T-helper 1 cell (primary cell): Measurements from ENCODE around the gene MYO1A.
A peak's percentile ranks its signal among the peaks of the same experiment; 100 is the strongest.
"Not testable (repeated sequence)": the region's sequence is repeated elsewhere in the genome, so short reads cannot be mapped to it uniquely, and the experiment has no call there.

Source experiments
- DNase-seq, 5 donors: peaks; one replicate each; pipeline ENCODE4 v3.0.0-alpha.2; 2012 to 2020

Gene MYO1A

DNA sequence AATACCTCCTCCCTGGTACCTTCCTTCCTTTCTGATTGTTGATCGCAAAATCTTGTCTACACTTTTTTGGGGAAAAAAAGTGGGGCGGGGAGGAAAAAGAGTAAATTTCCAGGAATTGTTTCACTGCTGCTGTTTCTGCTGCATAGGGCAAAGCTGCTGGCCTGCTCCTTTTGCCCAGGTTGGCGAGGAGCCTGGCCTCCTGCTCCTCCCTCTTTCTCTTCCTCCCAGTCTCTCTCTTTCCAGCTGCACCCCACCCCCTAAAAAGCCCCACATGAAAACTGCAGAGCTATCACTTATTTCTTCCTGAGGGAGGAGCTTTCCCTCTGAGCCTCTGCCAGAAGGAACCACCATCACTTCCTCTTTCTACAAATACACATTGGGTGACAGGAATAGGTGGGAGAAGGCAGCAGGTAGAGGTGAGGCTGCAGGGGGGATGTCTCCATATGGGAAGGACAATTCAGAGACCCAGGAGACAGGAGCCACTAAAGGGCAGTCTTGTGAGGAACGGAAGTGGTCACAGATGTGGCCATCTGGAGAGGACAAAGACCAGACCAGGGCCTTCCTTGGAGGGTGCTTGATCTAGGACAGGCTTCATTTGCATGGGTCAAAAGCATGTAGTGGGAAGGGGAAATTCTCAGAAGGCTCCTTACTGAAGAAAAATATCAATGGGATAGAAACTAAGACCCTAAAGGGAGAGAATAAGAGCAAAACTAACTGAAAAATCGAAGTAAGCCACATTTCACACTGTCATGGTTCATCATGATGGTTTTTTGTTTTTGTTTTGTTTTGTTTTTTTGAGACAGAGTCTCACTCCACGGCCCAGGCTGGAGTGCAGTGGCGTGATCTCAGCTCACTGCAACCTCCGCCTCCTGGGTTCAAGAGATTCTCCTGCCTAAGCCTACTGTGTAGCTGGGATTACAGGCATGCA lies 58.3 kb downstream of the MYO1A start:
- DNase-seq = no peak

- DNase-seq = no peak
Observed at GRCh38 chr12:56990648-56991318, 59.1 kb downstream of the MYO1A start.

DNA sequence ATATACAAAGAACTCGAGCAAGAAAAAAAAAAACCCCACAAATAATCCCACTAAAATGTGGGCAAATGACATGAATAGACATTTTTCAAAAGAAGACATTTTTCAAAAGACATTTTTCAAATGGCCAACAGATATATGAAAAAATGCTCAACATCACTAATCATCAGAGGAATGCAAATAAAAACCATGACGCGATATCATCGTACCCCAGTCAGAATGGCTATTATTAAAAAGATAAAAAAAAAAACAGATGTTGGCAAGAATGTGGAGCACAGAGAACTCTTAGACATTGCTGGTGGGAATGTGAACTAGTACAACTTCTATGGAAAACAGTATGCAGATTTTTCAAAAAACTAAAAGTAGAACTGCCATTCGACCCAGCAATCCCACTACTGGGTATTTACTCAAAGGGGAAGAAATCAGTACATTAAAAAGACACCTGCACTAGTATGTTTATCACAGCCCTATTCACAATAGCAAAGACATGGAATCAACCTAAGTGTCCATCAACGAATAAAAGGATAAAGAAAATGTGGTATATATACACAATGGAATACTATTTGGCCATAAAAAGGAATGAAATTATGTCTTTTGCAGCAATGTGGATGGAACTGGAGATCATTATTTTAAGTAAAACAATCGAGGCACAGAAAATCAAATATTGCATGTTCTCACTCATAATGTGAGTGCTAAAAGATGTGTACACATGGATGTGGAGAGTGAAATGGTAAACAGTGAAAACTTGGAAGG lies 59.9 kb downstream of the MYO1A start:
- no peak for DNase-seq

- DNase-seq = no peak
Observed at GRCh38 chr12:56988207-56988739, 61.7 kb downstream of the MYO1A start.

DNA sequence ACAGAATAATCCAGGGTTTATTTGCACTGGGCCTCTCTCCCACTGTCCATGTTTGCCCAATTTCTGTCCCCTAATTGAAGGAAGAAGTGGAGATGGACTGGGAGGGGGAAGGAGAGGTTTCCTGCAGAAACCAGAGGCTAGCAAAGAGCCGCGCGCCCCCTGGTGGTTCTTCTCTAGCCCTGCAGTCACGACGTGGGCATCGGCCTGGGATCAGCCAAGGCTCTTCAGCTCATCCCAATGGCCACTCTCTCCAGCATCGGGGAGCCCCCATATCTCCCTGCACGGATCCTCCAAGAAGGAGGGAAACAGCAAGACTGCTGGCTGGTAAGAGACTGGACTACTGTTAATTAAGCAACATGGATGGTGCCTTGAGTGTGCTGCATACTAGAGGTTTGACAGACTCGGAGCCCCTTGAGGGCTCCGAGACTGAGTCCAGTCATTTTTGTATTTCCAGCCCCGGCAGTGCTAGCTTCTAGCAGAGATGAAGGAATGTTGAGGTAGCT lies 62.3 kb downstream of the MYO1A start:
- DNase-seq = peak; percentile 43 to 71 (median 64)

GRCh38 chr12:56987011-56987410 lies 62.9 kb downstream of the MYO1A start:
- no peak for DNase-seq

DNA sequence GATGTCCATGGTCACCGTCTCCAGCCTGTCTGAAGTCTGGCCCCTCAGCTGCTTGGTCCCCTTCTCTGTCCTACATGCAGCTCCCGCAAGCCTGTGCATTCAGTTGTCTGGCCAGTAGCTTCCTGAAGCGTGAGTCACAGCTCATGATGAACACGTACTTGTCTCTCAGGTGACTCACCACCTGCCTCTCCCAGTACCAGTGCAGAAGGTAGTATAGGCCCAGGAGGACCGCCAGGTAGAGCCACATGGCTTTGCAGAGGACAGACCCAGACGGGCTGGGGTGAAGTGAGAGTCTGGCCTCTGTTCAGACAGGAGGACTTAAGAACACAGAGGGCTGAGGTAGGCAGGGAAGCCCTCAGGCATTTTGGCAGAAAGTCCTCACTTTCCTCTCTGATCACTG lies 64.2 kb downstream of the MYO1A start:
- DNase-seq = not testable (repeated sequence)

DNA sequence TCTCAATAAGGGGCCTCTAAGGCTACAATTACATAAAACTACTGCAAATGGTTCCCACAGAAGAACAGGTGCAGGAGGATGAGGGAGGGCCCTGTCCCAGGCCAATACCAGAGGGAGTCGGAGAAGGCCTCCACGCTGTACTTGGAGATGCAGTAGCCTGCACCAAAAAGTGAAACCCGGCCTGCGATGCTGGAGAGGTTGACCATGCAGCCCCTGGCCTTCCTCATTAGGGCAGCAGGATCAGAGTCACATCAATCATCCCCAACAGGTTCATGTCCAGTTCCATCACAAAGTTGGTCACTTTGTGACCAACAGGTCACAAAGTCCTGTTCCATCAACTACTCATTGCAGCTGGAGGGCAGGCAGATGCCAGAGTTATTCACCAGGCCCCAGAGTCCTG lies 66.5 kb downstream of the MYO1A start:
- DNase-seq = no peak

DNA sequence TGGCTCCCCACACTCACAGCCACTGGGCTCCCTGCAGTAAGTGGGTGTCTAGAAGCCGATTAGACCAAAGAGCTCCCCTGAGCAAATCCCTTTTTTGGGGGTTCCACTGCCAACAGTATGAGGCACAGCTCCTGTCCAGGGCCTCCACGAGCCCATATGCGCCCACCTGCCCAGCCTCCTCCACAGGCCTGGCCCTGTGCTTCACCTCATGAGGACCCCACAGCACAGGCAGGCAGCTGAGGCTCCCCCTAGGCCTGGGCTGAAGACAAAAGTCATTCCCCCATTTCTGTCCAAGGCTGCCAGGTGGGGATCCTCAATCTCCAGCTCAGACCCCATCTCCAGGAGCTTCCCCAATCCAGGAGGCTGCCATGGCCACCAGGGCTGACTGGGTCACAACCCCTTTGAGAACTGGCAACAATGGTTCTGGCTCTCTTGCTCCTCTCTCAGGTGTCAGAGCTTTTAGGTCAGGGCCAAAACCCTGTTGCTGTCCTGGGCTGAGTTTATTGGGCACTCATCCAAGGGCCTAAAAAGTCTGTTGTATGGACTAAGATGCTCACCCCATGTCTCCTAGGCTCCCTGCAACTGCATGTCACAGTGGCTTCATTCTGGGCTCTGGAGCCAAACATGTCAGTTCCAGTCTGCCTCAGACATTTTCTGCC lies 67.2 kb downstream of the MYO1A start:
- DNase-seq = not testable (repeated sequence)

DNA sequence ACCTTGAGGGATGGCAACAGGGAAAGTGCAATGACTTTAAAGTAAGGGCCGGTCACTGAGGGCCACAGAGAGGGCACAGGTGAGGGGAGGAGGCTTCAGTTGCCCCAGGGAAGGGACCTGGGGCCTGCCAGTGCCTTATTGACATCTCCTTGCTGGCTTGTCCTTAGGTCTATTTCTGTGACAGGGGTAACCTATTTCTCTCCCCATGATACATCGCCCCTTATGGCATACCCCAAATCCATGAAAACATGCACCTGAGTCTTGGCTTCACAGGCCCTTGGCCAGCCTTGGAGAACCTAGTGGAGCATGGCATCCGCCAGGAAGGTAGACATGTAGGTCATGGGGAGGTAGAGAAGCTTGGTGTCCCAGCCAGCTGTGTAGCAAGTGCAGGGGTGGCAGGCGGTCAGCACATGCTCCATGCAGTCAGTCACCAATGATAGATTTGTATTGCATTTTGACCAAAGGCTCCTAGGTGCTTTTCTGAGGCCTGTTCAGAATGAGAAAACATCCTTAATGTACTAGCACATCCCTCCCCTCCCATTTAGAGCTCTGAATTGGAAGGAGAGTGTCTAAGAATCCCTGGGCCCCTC lies 68.9 kb downstream of the MYO1A start:
- DNase-seq = no peak

- DNase-seq = no peak
Observed at GRCh38 chr12:56980268-56980667, 69.7 kb downstream of the MYO1A start.

- DNase-seq = no peak
Observed at GRCh38 chr12:56979628-56980027, 70.3 kb downstream of the MYO1A start.
